Measurements from ENCODE around the gene CTLA4.

GRCh38 chr2:203835420-203835819, 32.2 kb upstream of the CTLA4 start:
- TF ChIP-seq EZH2 (IDR thresholded peaks at IDR 0.05; ENCODE audit: insufficient read depth, poor library complexity, severe bottlenecking) (no peak), EZH2phosphoT487 (IDR thresholded peaks at IDR 0.05; ENCODE audit: insufficient read depth, low read depth) (no peak)
